K562 (cell line): ENCODE results near the gene LTN1. TPM values are rescaled to one million over a fixed set of nuclear protein-coding genes. Genes with fewer than 3 reads are reported as not detected.

Experiments used
- ATAC-seq: fragments of 200-7000 bp; cut with Tn5 transposase; 3 replicates; pipeline ENCODE4 v1.9.1; 2020; ENCODE audit warnings: moderate library complexity
- BruUV-seq: library from RNA; stranded (reverse); fragments of 400-500 nt; replicated peaks from 2 replicates; lab custom pipeline; 2021; lab: Mats Ljungman, UMichigan
- CTCF ChIA-PET: fragments of 300-600 bp; formaldehyde crosslinking; extraction: SDS; loops from one replicate; lab custom pipeline; 2021; ENCODE audit warnings: low intra/inter-chr PET ratio; lab: Yijun Ruan, JAX
- POLR2A ChIA-PET: fragments of 300-600, 350-650 bp; sonication (Branson Sonifier 250); formaldehyde crosslinking; extraction: SDS; loops from one replicate; lab custom pipeline; 2021; ENCODE audit warnings: antibody characterized with exemption, inconsistent platforms; lab: Yijun Ruan, JAX
- DNase-seq, 4 experiments: peaks; one replicate each; pipeline versions ENCODE4 v3.0.0 to v3.0.0-alpha.2; 2011 to 2018; ENCODE audit warnings: low spot score in 3 of 4, mixed read lengths in 3 of 4; ENCODE audit errors: extremely low read depth in 1 of 4
- FAIRE-seq: peaks from 2 replicates; lab custom pipeline; 2011; peaks lifted over from hg19 to GRCh38; lab: Jason Lieb, UNC
- H2AFZ ChIP-seq: 2 replicates; pipeline ENCODE4 v1.6.0; 2011; ENCODE audit warnings: low read depth, low read length, control low read depth, inconsistent platforms
- H3K27ac ChIP-seq: fragments of 200-600 bp; 3 replicates; pipeline ENCODE4 v1.8.0; 2011; ENCODE audit warnings: low read depth, mild to moderate bottlenecking, control low read depth, inconsistent platforms, low read length, moderate library complexity, mixed read lengths; ENCODE audit errors: extremely low read depth
- H3K27me3 ChIP-seq, 2 experiments: fragments of 300-600 bp in 1 of 2; 2 replicates in 1 of 2; 3 replicates in 1 of 2; pipeline versions ENCODE4 v1.6.0 to v1.8.0; 2011; ENCODE audit warnings: inconsistent platforms in 2 of 2, low read length in 2 of 2, mild to moderate bottlenecking in 1 of 2, mixed read lengths in 1 of 2, moderate library complexity in 1 of 2; ENCODE audit not compliant: control insufficient read depth in 2 of 2, insufficient read depth in 2 of 2
- H3K36me3 ChIP-seq: fragments of 300-600 bp; 3 replicates; pipeline ENCODE4 v1.8.0; 2011; ENCODE audit warnings: mild to moderate bottlenecking, low read length, inconsistent platforms; ENCODE audit not compliant: control insufficient read depth, insufficient read depth
- H3K4me1 ChIP-seq, 2 experiments: fragments of 200-600 bp in 1 of 2; replicated peaks in 1 of 2; 2 replicates in 1 of 2; 3 replicates in 1 of 2; pipeline versions ENCODE4 v1.5.1 to v1.8.0; 2011; ENCODE audit warnings: inconsistent platforms in 2 of 2, low read length in 2 of 2, mild to moderate bottlenecking in 1 of 2, mixed read lengths in 1 of 2, moderate library complexity in 1 of 2; ENCODE audit not compliant: control insufficient read depth in 2 of 2, insufficient read depth in 2 of 2
- H3K4me2 ChIP-seq: 2 replicates; pipeline ENCODE4 v1.6.1; 2011; ENCODE audit warnings: low read length, control low read depth, inconsistent platforms, mixed read lengths; ENCODE audit not compliant: insufficient read depth
- H3K4me3 ChIP-seq: fragments of 200-600 bp; sonication (generic), shearing (Covaris generic); 2 replicates; pipeline ENCODE4 v1.5.1; 2016; ENCODE audit warnings: control low read depth, inconsistent platforms
- H3K79me2 ChIP-seq: fragments of 200-600 bp; 3 replicates; pipeline ENCODE4 v1.8.0; 2011; ENCODE audit warnings: low read length, inconsistent platforms; ENCODE audit not compliant: control insufficient read depth, insufficient read depth
- H3K9ac ChIP-seq, 2 experiments: 2 replicates each; pipeline versions ENCODE4 v1.6.0 to v1.6.1; 2011; ENCODE audit warnings: low read depth in 2 of 2, low read length in 2 of 2, control low read depth in 1 of 2, inconsistent platforms in 1 of 2, mild to moderate bottlenecking in 1 of 2, mixed read lengths in 1 of 2; ENCODE audit not compliant: insufficient read depth in 1 of 2
- H3K9me1 ChIP-seq: one replicate; pipeline ENCODE4 v1.6.0; 2011; ENCODE audit warnings: inconsistent platforms, mild to moderate bottlenecking, low read length, moderate library complexity; ENCODE audit not compliant: control insufficient read depth, insufficient read depth
- H3K9me3 ChIP-seq: replicated peaks from 2 replicates; pipeline ENCODE4 v1.5.1; 2011; ENCODE audit warnings: low read depth, low read length, inconsistent platforms; ENCODE audit not compliant: control insufficient read depth, insufficient read depth
- H4K20me1 ChIP-seq: replicated peaks from 2 replicates; pipeline ENCODE4 v1.6.1; 2011; ENCODE audit warnings: low read length, inconsistent platforms, mixed read lengths; ENCODE audit not compliant: control insufficient read depth, insufficient read depth
- KLF6 ChIP-seq: fragments of 250-450 bp; sonication (Bioruptor Pico); IDR thresholded peaks from 2 replicates; pipeline ENCODE4 v1.4.0; 2020; ENCODE audit warnings: mild to moderate bottlenecking, moderate library complexity, borderline replicate concordance
- STAG1 ChIP-seq: sonication (generic); formaldehyde crosslinking; IDR thresholded peaks from 2 replicates; pipeline ENCODE4 v1.5.0; 2020; ENCODE audit warnings: missing genetic modification reagents, borderline replicate concordance
- WGBS: fragments of 100-300 bp; shearing (Covaris generic); methylation state at CpG from one replicate; pipeline ENCODE4 v1.1.6; 2016; ENCODE audit warnings: low coverage, mixed read lengths; ENCODE audit not compliant: insufficient coverage; ENCODE audit errors: missing lambda C conversion rate; 5-methylcytosine and 5-hydroxymethylcytosine counted together
- in situ Hi-C: fragments of 300-500 bp; cut with MboI; formaldehyde crosslinking; loops from 4 replicates; pipeline ENCODE4 v1.15.0; 2018; ENCODE audit warnings: inconsistent platforms, mixed read lengths
- intact Hi-C: fragments of 100-400 bp; cut with micrococcal nuclease; formaldehyde crosslinking; loops from 2 replicates; pipeline ENCODE4 v1.14.2; 2022
- polyA plus RNA-seq, 8 experiments: library from polyadenylated mRNA; depleted of rRNA in 4 of 8; stranded (reverse) in 5 of 8; unstranded in 3 of 8; fragments of >200 nt; fragmentation: Nextera tagmentation in 2 of 8; fragmentation: Illumina TruSeq in 1 of 8; extraction: Ambion mirVana in 2 of 8; extraction: Trizol in 1 of 8; gene quantifications; 2 replicates each; pipeline versions ENCODE4 v1.2.1 to v1.2.3, GENCODE V29; 2011 to 2014; ENCODE audit warnings: inconsistent platforms in 1 of 8, missing spikeins in 1 of 8
- total RNA-seq, 7 experiments: library from RNA; depleted of rRNA in 6 of 7; stranded (reverse); fragments of >200 nt in 6 of 7; fragmentation: Illumina TruSeq in 2 of 7; extraction: Trizol in 2 of 7; gene quantifications; 2 replicates each; pipeline versions ENCODE4 v1.2.1 to v1.2.3, GENCODE V29; 2011 to 2021; ENCODE audit warnings: low replicate concordance in 1 of 7
- TF ChIP-seq, protein P1 (sequence below): fragments of 250-450 bp; sonication (Bioruptor Pico); IDR thresholded peaks from 2 replicates; pipeline ENCODE4 v1.9.0; 2021; ENCODE audit warnings: mild to moderate bottlenecking, inconsistent platforms
- TF ChIP-seq, protein P2 (sequence below): sonication (generic); formaldehyde crosslinking; IDR thresholded peaks from 2 replicates; pipeline ENCODE4 v1.8.0; 2022; ENCODE audit warnings: mild to moderate bottlenecking, missing genetic modification reagents
- TF ChIP-seq, protein P3 (sequence below), 2 experiments: fragments of 450-650 bp in 1 of 2; sonication (generic) in 1 of 2; formaldehyde crosslinking in 1 of 2; IDR thresholded peaks in 1 of 2; conservative IDR thresholded peaks in 1 of 2; 2 replicates each; pipeline versions ENCODE4 v1.6.1 to v1.8.1; 2016 to 2023; ENCODE audit warnings: mild to moderate bottlenecking in 2 of 2, moderate library complexity in 2 of 2, inconsistent platforms in 1 of 2, missing genetic modification reagents in 1 of 2

LTN1 gene
- total and polyA plus RNA-seq, 9 of the 15 experiments (the other 6 are each of a cell fraction or from before 2014, with no cell fraction given) = 15.7 to 49.6 (median 28.7) TPM

DNA sequence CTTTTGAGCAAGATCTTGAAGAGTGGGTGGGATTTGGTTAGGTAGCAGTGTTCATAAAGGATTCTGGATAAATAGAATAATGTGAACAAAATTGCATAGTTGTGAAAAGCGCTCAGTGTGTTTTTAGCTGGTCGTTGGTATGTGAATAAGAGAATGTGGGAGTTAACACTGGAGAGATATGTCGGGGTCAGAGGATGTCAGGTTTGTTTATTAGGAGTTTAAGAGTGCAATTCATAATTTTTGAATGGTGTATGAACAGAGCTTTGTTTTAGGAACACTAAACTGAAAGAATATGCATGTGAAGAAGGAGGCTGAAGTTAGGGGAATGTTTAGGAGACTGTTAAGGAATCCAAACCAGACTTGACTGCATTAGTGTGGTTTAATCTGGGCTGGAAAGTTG is 41.2 kb upstream of the LTN1 start:
- Histone ChIP-seq H3K27me3 (no peaks in the 10 kb centered on the region), H3K36me3 (peaks cover 92% of the 10 kb centered on the region), H2AFZ (no peak overlapping the region), H3K9me1 (no peaks in the 10 kb centered on the region), H3K4me1 (no peaks in the 10 kb centered on the region), H3K79me2 (peaks cover 6% of the 10 kb centered on the region; the same call in 2 of the 3 replicates), H4K20me1 (no peaks in the 10 kb centered on the region), H3K9ac (no peak overlapping the region), H3K9me3 (no peaks in the 10 kb centered on the region), H3K4me3 (no peak overlapping the region)
- 78% methylated on average over 3 of the region's 3 CpGs for WGBS
- no TSS peak for BruUV-seq
- POLR2A ChIA-PET = interaction anchor here (1.0 to 3.5 kb wide), 2 partner anchors 9 to 47 kb away, joined by 3 to 12 read pairs; partner anchors contain the start of gene USP16
- no peak for FAIRE-seq
- TF ChIP-seq, protein P1, sequence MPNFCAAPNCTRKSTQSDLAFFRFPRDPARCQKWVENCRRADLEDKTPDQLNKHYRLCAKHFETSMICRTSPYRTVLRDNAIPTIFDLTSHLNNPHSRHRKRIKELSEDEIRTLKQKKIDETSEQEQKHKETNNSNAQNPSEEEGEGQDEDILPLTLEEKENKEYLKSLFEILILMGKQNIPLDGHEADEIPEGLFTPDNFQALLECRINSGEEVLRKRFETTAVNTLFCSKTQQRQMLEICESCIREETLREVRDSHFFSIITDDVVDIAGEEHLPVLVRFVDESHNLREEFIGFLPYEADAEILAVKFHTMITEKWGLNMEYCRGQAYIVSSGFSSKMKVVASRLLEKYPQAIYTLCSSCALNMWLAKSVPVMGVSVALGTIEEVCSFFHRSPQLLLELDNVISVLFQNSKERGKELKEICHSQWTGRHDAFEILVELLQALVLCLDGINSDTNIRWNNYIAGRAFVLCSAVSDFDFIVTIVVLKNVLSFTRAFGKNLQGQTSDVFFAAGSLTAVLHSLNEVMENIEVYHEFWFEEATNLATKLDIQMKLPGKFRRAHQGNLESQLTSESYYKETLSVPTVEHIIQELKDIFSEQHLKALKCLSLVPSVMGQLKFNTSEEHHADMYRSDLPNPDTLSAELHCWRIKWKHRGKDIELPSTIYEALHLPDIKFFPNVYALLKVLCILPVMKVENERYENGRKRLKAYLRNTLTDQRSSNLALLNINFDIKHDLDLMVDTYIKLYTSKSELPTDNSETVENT (CRISPR knock-in tag) = no peak
- TF ChIP-seq STAG1 (CRISPR knock-in tag) (no peak), KLF6 (CRISPR knock-in tag) (no peak)
- TF ChIP-seq, protein P2, sequence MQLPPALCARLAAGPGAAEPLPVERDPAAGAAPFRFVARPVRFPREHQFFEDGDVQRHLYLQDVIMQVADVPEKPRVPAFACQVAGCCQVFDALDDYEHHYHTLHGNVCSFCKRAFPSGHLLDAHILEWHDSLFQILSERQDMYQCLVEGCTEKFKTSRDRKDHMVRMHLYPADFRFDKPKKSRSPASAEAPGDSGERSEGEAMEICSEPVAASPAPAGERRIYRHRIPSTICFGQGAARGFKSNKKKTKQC (CRISPR knock-in tag) = no peak
- TF ChIP-seq, protein P3, sequence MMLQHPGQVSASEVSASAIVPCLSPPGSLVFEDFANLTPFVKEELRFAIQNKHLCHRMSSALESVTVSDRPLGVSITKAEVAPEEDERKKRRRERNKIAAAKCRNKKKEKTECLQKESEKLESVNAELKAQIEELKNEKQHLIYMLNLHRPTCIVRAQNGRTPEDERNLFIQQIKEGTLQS (IDR thresholded peaks at IDR 0.05) = no peak
- TF ChIP-seq, protein P3 (CRISPR knock-in tag; conservative IDR thresholded peaks at IDR 0.05) = no peak
- TF ChIP-seq, all 486 proteins: peak for 0
- no peak for DNase-seq
- intact Hi-C loops (no loop called here), in situ Hi-C loops (no loop called here)
- Histone ChIP-seq H3K4me2 (no peak overlapping the region), H3K27ac (no peak overlapping the region)
- no peak for ATAC-seq
- CTCF ChIA-PET = no interaction called here
